ENCODE results near the gene ALK. TPM values are rescaled to one million over a fixed set of nuclear protein-coding genes. Genes with fewer than 3 reads are reported as not detected.

ALK gene
- total RNA-seq, 2 donors from 2014 or later, result 0.21 to 0.26 TPM

DNA sequence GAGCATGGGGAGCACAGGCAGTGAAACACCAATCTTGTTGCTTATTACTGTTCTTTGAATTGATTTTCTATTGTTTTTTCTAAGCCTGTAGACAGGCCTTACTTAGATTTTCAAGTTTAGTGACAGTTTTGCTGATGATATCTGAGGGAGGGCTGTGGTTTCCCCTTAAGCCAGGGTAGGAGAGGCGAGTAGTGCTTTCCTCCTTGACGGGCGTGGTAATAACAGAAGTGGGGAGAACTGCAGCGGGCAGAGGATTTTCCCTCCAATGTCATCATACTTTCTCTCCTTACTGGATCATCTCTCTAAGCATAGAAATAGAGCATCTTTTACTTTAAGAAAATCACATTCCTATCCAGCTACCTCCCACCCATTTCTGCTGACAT is 314.4 kb downstream of the ALK start:
- intact Hi-C loops (cut with DNase I), result no loop called here
- ATAC-seq (no peak), DNase-seq (no peak)

DNA sequence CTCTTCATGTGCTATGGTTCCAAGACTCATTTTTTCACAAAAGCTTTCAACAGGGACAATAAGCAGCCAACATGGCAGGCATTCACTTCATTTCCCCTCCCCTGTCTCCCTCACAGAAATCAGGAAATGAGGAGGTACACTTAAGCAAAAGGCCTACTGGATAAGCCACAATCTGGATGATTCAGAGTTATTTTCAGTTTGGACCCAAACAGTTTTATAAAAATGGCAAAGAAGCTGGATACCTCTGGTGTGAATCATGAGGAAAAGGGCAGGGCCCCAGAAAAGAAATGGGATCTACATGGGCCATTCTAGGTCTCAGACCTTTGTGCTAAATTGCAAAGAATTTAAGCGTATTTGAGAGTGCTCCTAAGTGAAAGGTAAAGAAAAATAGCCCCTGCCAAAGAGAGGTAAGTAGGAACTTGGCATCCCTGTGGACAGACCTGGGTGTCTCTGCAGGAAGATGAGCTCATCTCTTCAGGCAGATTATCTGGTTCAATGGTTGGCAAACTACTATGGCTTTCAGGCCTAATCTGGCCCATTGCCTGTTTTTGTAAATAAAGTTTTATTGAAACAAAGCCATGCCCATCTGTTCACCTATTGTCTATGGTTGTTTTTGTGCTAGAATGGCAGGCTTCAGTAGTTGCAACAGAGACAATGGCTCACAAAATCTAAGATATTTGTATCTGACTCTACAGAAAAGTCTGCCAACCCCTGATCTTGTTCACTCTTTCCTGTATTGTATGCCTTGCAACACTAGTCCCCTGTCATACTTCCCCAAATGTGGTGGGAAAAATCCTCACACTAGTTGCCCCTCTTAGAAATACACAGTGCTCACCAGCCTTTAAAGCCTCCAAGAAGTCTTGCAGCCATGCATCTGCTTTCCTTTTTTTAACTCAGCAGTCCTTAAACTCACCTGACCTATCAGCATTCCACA is 315.0 kb downstream of the ALK start:
- intact Hi-C loops (cut with DNase I), result no loop called here
- peak in 1 of 2 donors; percentile 74 for ATAC-seq
- no peak for DNase-seq

DNA sequence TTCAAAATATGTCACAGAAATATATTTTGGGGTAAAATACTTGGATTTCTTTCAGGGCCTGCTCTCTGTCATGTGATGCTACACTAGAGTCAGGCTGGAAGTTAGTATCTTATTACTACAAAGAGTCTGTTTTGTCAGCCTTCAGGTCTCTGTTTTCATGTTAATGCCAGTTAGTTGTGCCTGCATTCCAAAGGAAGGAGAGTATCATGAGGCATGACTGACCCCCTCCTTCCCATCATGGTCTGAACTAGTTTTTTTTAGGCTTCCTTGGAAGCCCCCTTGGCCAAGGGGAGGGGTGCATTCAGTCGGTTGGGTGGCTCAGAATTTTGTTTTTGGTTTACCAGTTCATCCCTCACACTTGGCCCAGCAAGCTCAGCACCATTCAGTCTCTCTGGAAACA is 318.0 kb downstream of the ALK start:
- DNase-seq (no peak), ATAC-seq (no peak)
- intact Hi-C loops (cut with DNase I), result no loop called here

DNA sequence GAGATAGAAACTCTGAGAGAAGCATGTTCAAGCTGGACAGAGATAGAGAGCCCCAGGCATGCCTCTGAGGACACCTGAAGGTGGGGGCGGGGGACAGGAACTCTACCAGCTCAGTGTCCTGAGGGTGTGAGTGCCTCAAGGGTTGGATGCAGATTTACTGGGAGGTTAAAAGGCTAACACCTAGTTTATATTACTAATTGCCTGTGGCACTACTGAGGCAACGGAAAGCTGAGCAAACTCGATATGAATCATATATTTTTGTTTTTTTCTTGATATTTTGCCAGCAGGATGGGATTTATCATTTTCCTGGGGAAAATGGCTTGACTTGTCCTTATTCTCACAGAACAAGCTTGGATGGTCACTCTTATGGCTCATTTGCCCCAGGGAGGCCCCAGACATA is 319.5 kb downstream of the ALK start:
- ATAC-seq (no peak), DNase-seq (no peak)
- intact Hi-C loops (cut with DNase I), result no loop called here

DNA sequence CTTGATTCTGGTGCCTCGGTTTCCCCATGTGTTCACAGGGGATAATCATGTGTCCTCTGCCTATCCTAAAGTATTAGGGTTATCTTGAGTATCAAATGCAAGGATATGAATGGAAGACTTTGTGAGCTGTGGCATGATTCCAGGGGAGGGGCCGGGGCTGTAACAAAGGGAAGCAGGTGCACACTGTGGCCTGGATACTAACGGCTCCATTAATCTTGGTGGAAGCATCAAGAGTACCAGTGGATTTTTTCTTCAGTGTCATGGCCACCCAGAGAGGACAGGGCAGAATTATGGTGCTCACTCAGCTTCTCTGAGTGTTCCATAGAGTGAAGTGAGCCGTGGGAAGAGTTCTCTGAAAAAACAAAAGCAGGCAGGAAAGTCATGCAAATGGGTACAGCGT is 320.1 kb downstream of the ALK start:
- DNase-seq (no peak), ATAC-seq (no peak)
- intact Hi-C loops (cut with DNase I), result no loop called here

GRCh38 chr2:29599946-29600345 is 321.4 kb downstream of the ALK start:
- ATAC-seq, result no peak
- DNase-seq, result no peak
- intact Hi-C loops (cut with DNase I), result no loop called here

DNA sequence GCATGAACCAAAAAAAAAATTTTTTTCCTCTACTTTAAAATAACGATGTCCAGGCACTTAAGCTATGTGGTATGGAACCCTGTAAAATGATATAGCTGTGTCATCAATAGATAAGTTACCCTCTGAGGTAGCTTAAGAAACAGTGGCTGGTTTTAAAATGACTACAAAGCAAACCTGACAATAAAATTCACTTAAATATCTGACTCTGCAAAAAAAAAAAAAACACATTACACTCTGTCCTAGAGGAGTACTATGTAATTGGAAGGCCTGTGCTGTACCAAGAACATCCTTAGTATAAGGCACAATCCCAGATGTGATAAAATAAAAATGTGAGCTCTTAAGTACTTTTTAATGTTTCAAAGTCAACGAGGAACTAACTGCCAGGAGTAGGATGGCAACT is 322.4 kb downstream of the ALK start:
- intact Hi-C loops (cut with DNase I), result no loop called here
- no peak for ATAC-seq

DNA sequence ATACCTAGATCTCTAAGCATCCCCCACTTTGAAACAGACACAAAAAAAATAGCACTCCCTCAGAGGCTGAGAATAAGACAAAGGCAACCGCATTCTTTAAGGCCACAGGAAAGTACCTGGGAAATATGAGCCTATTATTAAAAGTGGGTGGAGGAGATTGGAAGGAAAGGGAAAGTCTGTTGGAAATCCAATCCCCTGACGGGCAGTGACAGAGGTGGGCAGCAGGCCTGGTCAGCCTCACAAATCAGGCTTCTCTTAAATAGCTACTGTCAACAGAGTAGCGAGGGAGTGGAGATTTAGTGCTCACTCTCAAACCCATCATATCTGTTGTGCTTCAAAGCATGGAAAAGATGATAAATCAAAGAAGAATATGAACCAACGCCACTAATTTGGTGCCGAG is 324.4 kb downstream of the ALK start:
- peak in 1 of 2 donors; percentile 41 for ATAC-seq
- DNase-seq, result no peak
- intact Hi-C loops (cut with DNase I), result no loop called here

More for the DNA sequence above, 322.4 kb downstream of the ALK start:
- DNase-seq, result no peak

- peak in 1 of 2 donors; percentile 44 for ATAC-seq
- intact Hi-C loops (cut with DNase I), result no loop called here
- DNase-seq, result no peak
Observed at GRCh38 chr2:29596584-29596983, 324.8 kb downstream of the ALK start.

DNA sequence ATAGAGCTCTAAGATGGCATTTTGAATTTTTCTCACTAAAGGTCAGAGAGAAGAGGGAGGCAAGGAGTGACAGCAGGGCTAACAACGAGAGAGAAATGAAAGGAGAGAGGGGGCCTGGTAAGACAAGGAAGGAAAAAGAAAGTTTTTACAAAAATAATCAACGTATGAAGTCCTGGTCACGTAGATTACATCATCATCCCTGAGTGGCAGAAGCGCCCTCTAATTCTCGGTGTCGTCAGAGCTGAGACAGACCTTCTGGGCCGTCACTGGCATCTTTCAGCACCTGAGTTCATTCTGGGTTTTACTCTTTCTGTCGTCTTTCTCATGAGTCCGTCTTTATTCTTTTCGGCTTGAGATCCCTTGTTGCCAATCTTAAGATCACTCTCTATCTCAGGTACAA is 329.8 kb downstream of the ALK start:
- DNase-seq (no peak), ATAC-seq (no peak)
- intact Hi-C loops (cut with DNase I), result no loop called here

DNA sequence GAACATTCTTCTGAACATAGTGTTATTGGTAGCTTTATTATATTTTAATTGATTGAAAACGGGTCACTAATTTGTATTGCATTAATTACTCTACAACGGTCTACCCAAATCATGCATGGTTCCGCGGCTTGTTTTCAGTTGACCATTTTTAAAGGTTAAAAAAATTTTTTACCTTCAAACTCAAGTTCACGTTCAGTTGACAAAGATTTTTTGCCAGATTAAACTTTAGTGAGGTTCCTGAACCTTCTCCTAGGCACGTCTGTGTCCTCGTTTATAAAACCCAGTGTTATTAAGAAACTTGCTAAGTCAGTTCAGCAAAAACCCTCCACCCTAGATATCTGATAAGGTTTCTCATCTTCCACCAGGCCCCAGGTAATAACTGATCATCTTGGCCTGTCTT is 331.2 kb downstream of the ALK start:
- ATAC-seq (no peak), DNase-seq (no peak)
- intact Hi-C loops (cut with DNase I), result no loop called here

GRCh38 chr2:29589440-29590103 is 331.8 kb downstream of the ALK start:
- no peak for ATAC-seq

DNA sequence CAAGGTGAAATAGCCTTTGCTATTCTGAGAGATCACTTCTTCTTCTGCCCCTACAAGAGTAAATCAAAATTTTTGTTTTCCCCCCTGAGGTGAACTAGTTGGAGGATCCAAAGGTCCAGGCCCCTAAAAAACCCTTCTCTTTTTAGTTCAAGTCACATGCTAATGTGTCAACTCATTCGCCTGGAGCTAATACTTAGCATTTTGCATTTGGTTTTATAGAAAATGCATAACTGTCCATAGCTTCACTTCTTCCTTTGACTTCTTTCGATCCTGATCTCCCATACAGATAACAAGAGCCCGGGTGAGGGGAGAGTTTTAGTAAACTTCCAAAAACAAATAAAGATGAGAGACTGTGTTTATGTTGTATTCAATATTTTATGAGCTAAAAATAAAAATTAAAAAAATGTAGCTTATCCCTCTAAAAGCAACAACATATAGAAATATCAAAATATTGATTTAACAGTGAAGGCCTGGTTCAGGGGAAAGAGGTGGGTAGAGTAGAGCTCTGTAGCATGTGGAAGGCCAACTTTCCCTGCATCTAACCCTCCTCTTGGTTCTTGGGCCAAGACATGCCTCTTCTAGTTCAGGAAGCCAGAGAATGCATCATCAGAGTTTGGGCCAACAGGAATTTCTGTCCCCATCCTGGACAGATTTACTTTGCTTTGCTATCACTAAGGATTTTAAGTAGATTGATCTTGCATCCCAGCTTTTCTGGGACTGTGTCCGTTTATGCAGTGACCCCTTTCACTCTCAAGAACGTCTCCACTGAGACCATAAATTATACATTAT is 333.8 kb downstream of the ALK start:
- intact Hi-C loops (cut with DNase I), result no loop called here
- ATAC-seq (no peak), DNase-seq (no peak)

More at GRCh38 chr2:29589440-29590103, 331.8 kb downstream of the ALK start:
- intact Hi-C loops (cut with DNase I), result no loop called here
- DNase-seq, result no peak

DNA sequence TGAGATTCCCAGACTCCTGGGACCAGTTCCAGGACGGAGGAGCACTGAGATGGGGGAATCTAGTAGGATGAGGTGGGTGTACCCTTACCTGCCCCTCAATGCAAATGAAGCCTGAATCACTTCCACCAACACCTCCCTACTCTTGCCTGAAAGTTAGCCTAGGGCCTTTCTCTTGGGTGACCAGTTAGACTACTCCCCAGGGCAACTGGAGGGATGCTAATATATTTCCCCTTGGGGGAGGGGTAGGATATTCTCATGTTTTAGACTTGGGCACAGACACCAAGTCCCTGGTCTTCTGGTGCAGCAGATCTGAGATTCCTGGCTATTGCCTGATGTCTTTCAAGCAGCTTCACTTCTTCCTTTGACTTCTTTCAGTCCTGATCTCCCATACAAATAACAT is 334.5 kb downstream of the ALK start:
- intact Hi-C loops (cut with DNase I), result no loop called here
- ATAC-seq (no peak), DNase-seq (no peak)

DNA sequence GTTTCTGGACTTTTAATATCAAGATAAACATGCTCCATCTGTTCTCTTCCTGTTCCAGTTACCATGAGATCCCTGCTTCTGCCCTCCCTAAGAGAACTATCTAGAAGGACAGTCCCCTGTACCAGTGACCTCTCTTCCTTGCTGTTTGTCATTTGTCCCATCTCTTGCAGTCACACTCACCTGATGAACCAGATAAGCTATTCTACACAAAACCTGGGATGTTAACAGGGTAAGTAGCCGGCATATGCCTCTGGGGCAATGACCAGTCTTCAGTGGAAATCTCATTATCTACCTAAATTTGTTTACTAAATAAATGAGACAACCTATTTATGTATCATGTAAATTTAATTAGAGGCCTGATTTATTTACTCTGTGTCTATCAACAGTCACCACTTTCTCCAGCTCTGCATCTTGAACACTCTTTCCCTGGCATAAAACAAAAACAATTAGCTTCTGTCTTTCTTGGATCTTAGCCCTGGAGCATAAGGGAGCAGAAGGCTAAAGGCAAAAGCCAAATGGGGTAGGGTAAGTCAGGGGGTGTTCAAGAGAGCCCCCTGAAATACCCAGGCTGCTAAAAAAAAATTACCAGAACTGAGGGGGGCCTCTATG is 337.7 kb downstream of the ALK start:
- no peak for ATAC-seq
- DNase-seq, result no peak
- intact Hi-C loops (cut with DNase I), result no loop called here

DNA sequence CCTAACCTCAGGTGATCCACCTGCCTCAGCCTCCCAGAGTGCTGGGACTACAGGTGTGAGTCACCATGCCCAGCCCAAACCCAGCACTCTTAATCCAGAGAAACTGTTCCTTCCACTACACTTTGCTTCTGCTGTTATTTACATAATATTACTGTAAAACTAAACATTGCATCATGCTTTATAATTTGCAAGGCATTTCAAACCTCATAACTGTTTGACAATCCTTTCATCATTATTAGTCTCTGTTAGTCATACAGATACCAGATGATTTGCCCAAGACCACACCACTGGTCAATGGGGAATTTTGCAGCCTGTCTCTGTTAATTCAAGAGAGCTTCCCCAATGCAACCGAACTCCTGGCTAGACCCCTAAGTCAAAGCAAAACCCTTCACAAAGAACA is 338.3 kb downstream of the ALK start:
- ATAC-seq (no peak), DNase-seq (no peak)
- intact Hi-C loops (cut with DNase I), result no loop called here

GRCh38 chr2:29582062-29582461 is 339.3 kb downstream of the ALK start:
- ATAC-seq, result no peak
- intact Hi-C loops (cut with DNase I), result no loop called here
- no peak for DNase-seq

DNA sequence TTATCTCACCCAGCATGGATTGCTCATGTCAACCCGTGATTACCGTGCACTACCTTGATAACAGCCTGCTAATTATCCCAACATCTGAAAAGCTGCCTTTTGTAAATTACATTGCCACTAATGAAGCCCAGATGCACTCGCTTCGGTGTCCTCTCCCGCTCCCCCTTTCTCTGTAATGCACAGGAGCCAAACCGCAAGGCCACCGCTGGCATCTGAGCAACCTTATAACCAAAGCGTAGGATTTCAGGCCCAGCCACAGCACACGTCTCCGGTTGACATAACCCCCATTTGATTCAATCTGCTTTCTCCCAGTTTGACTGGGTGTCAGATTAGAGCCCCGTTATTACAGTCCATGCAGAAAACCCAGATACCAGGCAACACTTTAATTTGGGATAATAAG is 341.2 kb downstream of the ALK start:
- intact Hi-C loops (cut with DNase I), result no loop called here
- DNase-seq, result no peak
- no peak for ATAC-seq

GRCh38 chr2:29579495-29580169 is 341.8 kb downstream of the ALK start:
- DNase-seq, result no peak
- no peak for ATAC-seq
- intact Hi-C loops (cut with DNase I), result no loop called here
